ENCODE measurements around the gene ZDHHC12.

The ZDHHC12 gene

GRCh38 chr9:128718475-128718874 is 5.5 kb downstream of the ZDHHC12 start:
- Histone ChIP-seq H3K4me3 (ENCODE audit: severe bottlenecking) (no peak overlapping the region), H3K27me3 (ENCODE audit: insufficient read depth, poor library complexity, severe bottlenecking) (no peaks in the 10 kb centered on the region), H3K27ac (ENCODE audit: poor library complexity, severe bottlenecking) (no peak overlapping the region), H3K4me1 (ENCODE audit: insufficient read depth, poor library complexity, severe bottlenecking) (no peaks in the 10 kb centered on the region), H3K36me3 (ENCODE audit: low read depth) (no peaks in the 10 kb centered on the region; the same call in 1 of the 2 replicates), H3K9me3 (ENCODE audit: severe bottlenecking) (no peaks in the 10 kb centered on the region)
- ATAC-seq (ENCODE audit: low read depth) = no peak
- DNase-seq (ENCODE audit: low spot score) = no peak
- TF ChIP-seq CTCF (IDR thresholded peaks at IDR 0.05; ENCODE audit: poor library complexity, severe bottlenecking) = no peak

GRCh38 chr9:128718047-128718446 is 5.9 kb downstream of the ZDHHC12 start:
- H3K4me1 ChIP-seq (ENCODE audit: insufficient read depth, poor library complexity, severe bottlenecking) = no peaks in the 10 kb centered on the region
- H3K36me3 ChIP-seq (ENCODE audit: low read depth) = no peaks in the 10 kb centered on the region; the same call in 1 of the 2 replicates
- DNase-seq (ENCODE audit: low spot score) (no peak), ATAC-seq (ENCODE audit: low read depth) (no peak)
- no peaks in the 10 kb centered on the region for H3K27me3 ChIP-seq (ENCODE audit: insufficient read depth, poor library complexity, severe bottlenecking)
- H3K27ac ChIP-seq (ENCODE audit: poor library complexity, severe bottlenecking) = no peak overlapping the region
- no peak overlapping the region for H3K4me3 ChIP-seq (ENCODE audit: severe bottlenecking)
- no peak for TF ChIP-seq CTCF (IDR thresholded peaks at IDR 0.05; ENCODE audit: poor library complexity, severe bottlenecking)
- H3K9me3 ChIP-seq (ENCODE audit: severe bottlenecking) = no peaks in the 10 kb centered on the region

GRCh38 chr9:128716581-128717254 is 7.2 kb downstream of the ZDHHC12 start:
- no peak for DNase-seq (ENCODE audit: low spot score)
- TF ChIP-seq CTCF (IDR thresholded peaks at IDR 0.05; ENCODE audit: poor library complexity, severe bottlenecking) = no peak
- Histone ChIP-seq H3K36me3 (ENCODE audit: low read depth) (no peaks in the 10 kb centered on the region; the same call in 1 of the 2 replicates), H3K27me3 (ENCODE audit: insufficient read depth, poor library complexity, severe bottlenecking) (no peaks in the 10 kb centered on the region), H3K4me3 (ENCODE audit: severe bottlenecking) (no peak overlapping the region), H3K27ac (ENCODE audit: poor library complexity, severe bottlenecking) (no peak overlapping the region), H3K4me1 (ENCODE audit: insufficient read depth, poor library complexity, severe bottlenecking) (no peaks in the 10 kb centered on the region), H3K9me3 (ENCODE audit: severe bottlenecking) (no peaks in the 10 kb centered on the region)
- ATAC-seq (ENCODE audit: low read depth) = no peak

GRCh38 chr9:128715436-128715750 is 8.5 kb downstream of the ZDHHC12 start:
- Histone ChIP-seq H3K9me3 (ENCODE audit: severe bottlenecking) (no peaks in the 10 kb centered on the region), H3K27ac (ENCODE audit: poor library complexity, severe bottlenecking) (no peak overlapping the region), H3K36me3 (ENCODE audit: low read depth) (no peaks in the 10 kb centered on the region; the same call in 1 of the 2 replicates), H3K4me3 (ENCODE audit: severe bottlenecking) (no peak overlapping the region), H3K27me3 (ENCODE audit: insufficient read depth, poor library complexity, severe bottlenecking) (no peaks in the 10 kb centered on the region), H3K4me1 (ENCODE audit: insufficient read depth, poor library complexity, severe bottlenecking) (no peaks in the 10 kb centered on the region)
- ATAC-seq (ENCODE audit: low read depth) (no peak), DNase-seq (ENCODE audit: low spot score) (peak; percentile 27)
- TF ChIP-seq CTCF (IDR thresholded peaks at IDR 0.05; ENCODE audit: poor library complexity, severe bottlenecking) = no peak

Data from RWPE2 (cell line).